K562 (cell line): ENCODE data around the gene SIGLEC14. TPM values are rescaled to one million over a fixed set of nuclear protein-coding genes. Genes with fewer than 3 reads are reported as not detected.
A peak's percentile ranks its signal among the peaks of the same experiment; 100 is the strongest.

Experiments
- EGR1 ChIP-seq: fragments of 450-650 bp; conservative IDR thresholded peaks from 2 replicates; pipeline ENCODE4 v1.6.1; 2017; ENCODE audit warnings: mild to moderate bottlenecking
- EP400 ChIP-seq: fragments of 450-650 bp; IDR thresholded peaks from 2 replicates; pipeline ENCODE4 v1.6.1; 2017; ENCODE audit warnings: antibody characterized with exemption, mild to moderate bottlenecking, moderate library complexity
- FOXK2 ChIP-seq, 2 experiments: fragments of 450-650 bp; IDR thresholded peaks in 1 of 2; conservative IDR thresholded peaks in 1 of 2; 2 replicates each; pipeline ENCODE4 v1.6.1; 2016; ENCODE audit warnings: low read depth in 2 of 2, mild to moderate bottlenecking in 1 of 2
- GTF2B ChIP-seq: IDR thresholded peaks from 2 replicates; pipeline ENCODE4 v1.6.1; 2011; ENCODE audit not compliant: insufficient read length; ENCODE audit errors: extremely low read depth
- HDGF ChIP-seq: fragments of 450-650 bp; IDR thresholded peaks from 2 replicates; pipeline ENCODE4 v1.6.1; 2016
- KDM2B ChIP-seq: fragments of 250-450 bp; sonication (Bioruptor Pico); IDR thresholded peaks from 2 replicates; pipeline ENCODE4 v1.8.0; 2021; ENCODE audit warnings: mild to moderate bottlenecking, moderate library complexity
- KLF13 ChIP-seq: fragments of 450-650 bp; IDR thresholded peaks from 2 replicates; pipeline ENCODE4 v1.6.1; 2016; ENCODE audit warnings: missing genetic modification characterization, low read depth, mild to moderate bottlenecking, missing compliant biosample characterization, moderate library complexity, borderline replicate concordance
- MAX ChIP-seq: sonication (generic); formaldehyde crosslinking; IDR thresholded peaks from 2 replicates; pipeline ENCODE4 v1.9.0; 2022; ENCODE audit warnings: mild to moderate bottlenecking, missing genetic modification reagents
- NFATC3 ChIP-seq: fragments of 450-650 bp; IDR thresholded peaks from 2 replicates; pipeline ENCODE4 v1.6.1; 2017; ENCODE audit warnings: mild to moderate bottlenecking
- PCBP1 ChIP-seq: fragments of 200-400 bp; formaldehyde crosslinking; IDR thresholded peaks from 2 replicates; pipeline ENCODE4 v1.6.1; 2018; ENCODE audit warnings: mild to moderate bottlenecking, low read depth, low read length; ENCODE audit not compliant: poor library complexity, severe bottlenecking
- PHF20 ChIP-seq: fragments of 450-650 bp; IDR thresholded peaks from 2 replicates; pipeline ENCODE4 v1.6.1; 2018; ENCODE audit not compliant: partially characterized antibody
- POLR3G ChIP-seq: IDR thresholded peaks from 2 replicates; pipeline ENCODE4 v1.6.1; 2011; ENCODE audit not compliant: insufficient read length, insufficient replicate concordance; ENCODE audit errors: extremely low read depth
- SAFB2 ChIP-seq: fragments of 200-400 bp; formaldehyde crosslinking; IDR thresholded peaks from 2 replicates; pipeline ENCODE4 v1.6.1; 2018; ENCODE audit warnings: borderline replicate concordance, low read length, low read depth, moderate library complexity; ENCODE audit not compliant: severe bottlenecking
- SIRT6 ChIP-seq: IDR thresholded peaks from one replicate; pipeline ENCODE4 v1.6.1; 2012; ENCODE audit warnings: low read depth, mild to moderate bottlenecking, control low read depth, inconsistent platforms, low read length, moderate library complexity
- SMARCB1 ChIP-seq: IDR thresholded peaks from 2 replicates; pipeline ENCODE4 v1.6.1; 2011; ENCODE audit warnings: improper control_type of control experiment, low read depth; ENCODE audit not compliant: insufficient read length
- SPI1 ChIP-seq: IDR thresholded peaks from 2 replicates; pipeline ENCODE4 v1.6.1; 2011; ENCODE audit warnings: low read depth, low read length, control low read depth, borderline replicate concordance
- SUPT5H ChIP-seq: fragments of 450-650 bp; IDR thresholded peaks from 2 replicates; pipeline ENCODE4 v1.6.1; 2016
- THAP12 ChIP-seq: fragments of 250-450 bp; sonication (Bioruptor Pico); IDR thresholded peaks from 2 replicates; pipeline ENCODE4 v1.9.0; 2021; ENCODE audit warnings: mild to moderate bottlenecking, inconsistent platforms
- TOE1 ChIP-seq, 2 experiments: fragments of 450-650 bp in 1 of 2; sonication (generic) in 1 of 2; formaldehyde crosslinking in 1 of 2; IDR thresholded peaks; 2 replicates each; pipeline versions ENCODE4 v1.7.1 to v1.8.0; 2016 to 2022; ENCODE audit warnings: borderline replicate concordance in 2 of 2, mild to moderate bottlenecking in 2 of 2, antibody characterized with exemption in 1 of 2, inconsistent platforms in 1 of 2, low read depth in 1 of 2, missing genetic modification reagents in 1 of 2, moderate library complexity in 1 of 2
- USF1 ChIP-seq: sonication (generic); formaldehyde crosslinking; IDR thresholded peaks from 2 replicates; pipeline ENCODE4 v1.9.0; 2022; ENCODE audit warnings: mild to moderate bottlenecking, missing genetic modification reagents
- ZNF253 ChIP-seq: fragments of 250-450 bp; sonication (Bioruptor Pico); conservative IDR thresholded peaks from 2 replicates; pipeline ENCODE4 v1.6.1; 2021; ENCODE audit warnings: mild to moderate bottlenecking
- ZNF395 ChIP-seq: fragments of 200-800 bp; sonication (Bioruptor generic); IDR thresholded peaks from 2 replicates; pipeline ENCODE4 v1.6.1; 2017; ENCODE audit warnings: missing genetic modification characterization, missing compliant biosample characterization
- ZNF408 ChIP-seq: fragments of 250-450 bp; sonication (Bioruptor Pico); IDR thresholded peaks from 2 replicates; pipeline ENCODE4 v1.4.0; 2020; ENCODE audit warnings: low read depth, mild to moderate bottlenecking, moderate library complexity
- ZNF699 ChIP-seq: fragments of 250-450 bp; sonication (Bioruptor Pico); IDR thresholded peaks from 2 replicates; pipeline ENCODE4 v1.8.0; 2021; ENCODE audit warnings: mild to moderate bottlenecking, moderate library complexity; ENCODE audit not compliant: insufficient replicate concordance
- polyA plus RNA-seq, 8 experiments: library from polyadenylated mRNA; depleted of rRNA in 4 of 8; stranded (reverse) in 5 of 8; unstranded in 3 of 8; fragments of >200 nt; fragmentation: Nextera tagmentation in 2 of 8; fragmentation: Illumina TruSeq in 1 of 8; extraction: Ambion mirVana in 2 of 8; extraction: Trizol in 1 of 8; gene quantifications; 2 replicates each; pipeline versions ENCODE4 v1.2.1 to v1.2.3, GENCODE V29; 2011 to 2014; ENCODE audit warnings: inconsistent platforms in 1 of 8, missing spikeins in 1 of 8
- total RNA-seq, 7 experiments: library from RNA; depleted of rRNA in 6 of 7; stranded (reverse); fragments of >200 nt in 6 of 7; fragmentation: Illumina TruSeq in 2 of 7; extraction: Trizol in 2 of 7; gene quantifications; 2 replicates each; pipeline versions ENCODE4 v1.2.1 to v1.2.3, GENCODE V29; 2011 to 2021; ENCODE audit warnings: low replicate concordance in 1 of 7

The SIGLEC14 gene
- total and polyA plus RNA-seq, 9 of the 15 experiments (the other 6 are each of a cell fraction or from before 2014, with no cell fraction given), result not detected

GRCh38 chr19:51691074-51691583 lies 44.5 kb upstream of the SIGLEC14 start (continued):
- TF ChIP-seq ZNF395 (CRISPR knock-in tag) (no peak), SIRT6 (no peak), SPI1 (peak; percentile 63; the same call in 1 of the 2 replicates), ZNF408 (CRISPR knock-in tag) (no peak), USF1 (CRISPR knock-in tag) (no peak), NFATC3 (0 out of 2 replicates have a peak, but pooled peaks have one; percentile 45), HDGF (peak; percentile 97), GTF2B (no peak), KLF13 (tag) (no peak), SAFB2 (no peak), THAP12 (CRISPR knock-in tag) (no peak), MAX (CRISPR knock-in tag) (no peak), PHF20 (no peak), PCBP1 (no peak), EP400 (no peak; the same call in 1 of the 2 replicates), TOE1 (IDR thresholded peaks at IDR 0.05; ENCODE audit: borderline replicate concordance) (peak; percentile 77), TOE1 (CRISPR knock-in tag; IDR thresholded peaks at IDR 0.05; ENCODE audit: borderline replicate concordance, low read depth) (no peak), KDM2B (CRISPR knock-in tag) (no peak), POLR3G (no peak), EGR1 (peak; percentile 87), SMARCB1 (no peak), ZNF699 (CRISPR knock-in tag) (no peak), SUPT5H (peak; percentile 57), FOXK2 (conservative IDR thresholded peaks at IDR 0.05 in 1 of 2, IDR thresholded peaks at IDR 0.05 in 1 of 2; ENCODE audit: low read depth in 2 of 2) (peak in 1 of 2 experiments; percentile 21; a peak in 1 of 4 replicates), ZNF253 (CRISPR knock-in tag) (no peak)
